NCI-H1694 (cell line): ENCODE results near the gene SARNP.

Experiments used
- DNase-seq: peaks from one replicate; lab custom pipeline; 2025; lab: John Stamatoyannopoulos, UW

The SARNP gene

DNA sequence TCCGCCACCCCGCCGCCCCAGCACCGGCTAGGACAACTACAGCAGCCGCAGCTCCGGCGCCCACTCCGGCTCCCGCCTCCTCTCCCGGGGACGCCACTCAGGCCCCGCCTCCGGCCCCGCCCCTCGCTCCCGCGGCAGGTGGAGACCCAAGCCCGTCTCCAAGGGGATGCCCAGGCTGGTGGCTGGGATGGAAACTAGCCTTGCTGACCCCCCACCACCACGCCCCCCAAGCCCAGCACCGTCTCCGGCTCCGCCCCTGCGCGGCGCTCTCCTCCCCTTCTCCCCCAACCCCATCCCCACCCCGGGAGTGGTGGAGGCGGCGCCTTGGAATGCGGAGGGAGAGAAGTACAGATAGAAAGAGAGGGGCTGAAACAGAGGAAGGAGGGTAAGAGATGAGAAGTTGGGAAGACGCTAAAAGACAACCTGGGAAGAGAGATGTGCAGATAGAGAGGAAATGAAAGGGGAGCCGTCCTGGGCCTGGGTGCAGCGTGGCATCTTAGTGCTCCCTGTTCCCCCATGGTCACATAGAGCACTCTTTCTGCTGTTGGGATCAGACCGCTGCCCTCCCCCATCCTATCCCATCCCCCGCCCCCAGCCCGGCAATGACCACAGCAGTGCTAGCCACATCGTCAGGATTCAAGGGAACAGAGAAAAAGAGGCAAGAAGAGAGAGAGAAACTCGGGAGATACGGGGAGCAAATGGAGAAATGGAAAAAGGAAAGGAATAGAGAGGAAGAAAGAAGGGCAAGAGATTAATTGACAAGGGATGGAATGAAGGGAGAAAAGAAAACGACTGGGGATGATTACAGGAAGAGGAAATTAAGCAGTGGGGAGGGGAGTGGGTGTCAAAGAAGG is 109.5 kb downstream of the SARNP start, which contains the start of gene ITGA7:
Gene ITGA7, minus strand, starts transcription at position 64 of the 854 bp plus-strand sequence. CDS start 222 bp downstream, outside the sequence.
- peak; percentile 17 for DNase-seq
